ENCODE data around the gene DLX4. TPM values are rescaled to one million over a fixed set of nuclear protein-coding genes. Genes with fewer than 3 reads are reported as not detected.

The DLX4 gene
- total RNA-seq, 1 donor from 2014 or later: 0.12 TPM

GRCh38 chr17:49985310-49985990 is 16.5 kb downstream of the DLX4 start:
- no peak overlapping the region for H3K27ac Mint-ChIP-seq (ENCODE audit: unreplicated experiment)
- H3K27me3 Mint-ChIP-seq (ENCODE audit: low read depth): peaks cover 47% of the 10 kb centered on the region
- H3K36me3 Mint-ChIP-seq (ENCODE audit: low read depth): no peaks in the 10 kb centered on the region
- H3K4me3 Mint-ChIP-seq (ENCODE audit: unreplicated experiment): no peak overlapping the region
- DNase-seq (ENCODE audit: low spot score): peak; percentile 46
- H3K4me1 Mint-ChIP-seq (ENCODE audit: low read depth): peaks cover 7% of the 10 kb centered on the region
- peaks cover 5% of the 10 kb centered on the region for H3K9me3 Mint-ChIP-seq (ENCODE audit: low read depth)
- TF ChIP-seq CTCF (IDR thresholded peaks at IDR 0.05): no peak

- Mint-ChIP-seq H3K4me3 (ENCODE audit: unreplicated experiment) (no peak overlapping the region), H3K4me1 (ENCODE audit: low read depth) (peaks cover 7% of the 10 kb centered on the region), H3K9me3 (ENCODE audit: low read depth) (peaks cover 5% of the 10 kb centered on the region), H3K27ac (ENCODE audit: unreplicated experiment) (peak overlapping the region; percentile 29), H3K27me3 (ENCODE audit: low read depth) (peaks cover 55% of the 10 kb centered on the region), H3K36me3 (ENCODE audit: low read depth) (no peaks in the 10 kb centered on the region)
- no peak for TF ChIP-seq CTCF (IDR thresholded peaks at IDR 0.05)
- DNase-seq (ENCODE audit: low spot score): peak; percentile 50
Observed at GRCh38 chr17:49986396-49987289, 17.7 kb downstream of the DLX4 start.

GRCh38 chr17:49987290-49987585 is 18.2 kb downstream of the DLX4 start:
- Mint-ChIP-seq H3K27me3 (ENCODE audit: low read depth) (peaks cover 55% of the 10 kb centered on the region), H3K9me3 (ENCODE audit: low read depth) (peaks cover 5% of the 10 kb centered on the region), H3K27ac (ENCODE audit: unreplicated experiment) (no peak overlapping the region), H3K4me1 (ENCODE audit: low read depth) (peaks cover 7% of the 10 kb centered on the region), H3K36me3 (ENCODE audit: low read depth) (no peaks in the 10 kb centered on the region), H3K4me3 (ENCODE audit: unreplicated experiment) (no peak overlapping the region)
- TF ChIP-seq CTCF (IDR thresholded peaks at IDR 0.05): no peak
- peak; percentile 27 for DNase-seq (ENCODE audit: low spot score)

GRCh38 chr17:49987681-49988441 is 18.9 kb downstream of the DLX4 start:
- DNase-seq (ENCODE audit: low spot score): no peak
- Mint-ChIP-seq H3K36me3 (ENCODE audit: low read depth) (no peaks in the 10 kb centered on the region), H3K4me3 (ENCODE audit: unreplicated experiment) (no peak overlapping the region), H3K27me3 (ENCODE audit: low read depth) (peaks cover 56% of the 10 kb centered on the region), H3K4me1 (ENCODE audit: low read depth) (peaks cover 7% of the 10 kb centered on the region), H3K9me3 (ENCODE audit: low read depth) (peaks cover 4% of the 10 kb centered on the region), H3K27ac (ENCODE audit: unreplicated experiment) (no peak overlapping the region)
- no peak for TF ChIP-seq CTCF (IDR thresholded peaks at IDR 0.05)

GRCh38 chr17:49989518-49989880 is 20.5 kb downstream of the DLX4 start:
- Mint-ChIP-seq H3K36me3 (ENCODE audit: low read depth) (peaks cover 2% of the 10 kb centered on the region), H3K4me3 (ENCODE audit: unreplicated experiment) (no peak overlapping the region), H3K9me3 (ENCODE audit: low read depth) (no peaks in the 10 kb centered on the region), H3K27ac (ENCODE audit: unreplicated experiment) (no peak overlapping the region), H3K27me3 (ENCODE audit: low read depth) (peaks cover 58% of the 10 kb centered on the region), H3K4me1 (ENCODE audit: low read depth) (peaks cover 16% of the 10 kb centered on the region)
- TF ChIP-seq CTCF (IDR thresholded peaks at IDR 0.05): no peak
- DNase-seq (ENCODE audit: low spot score): no peak

Data from chondrocyte (in vitro differentiated cells).